Measurements from ENCODE around the gene PDE4B.

Gene PDE4B

DNA sequence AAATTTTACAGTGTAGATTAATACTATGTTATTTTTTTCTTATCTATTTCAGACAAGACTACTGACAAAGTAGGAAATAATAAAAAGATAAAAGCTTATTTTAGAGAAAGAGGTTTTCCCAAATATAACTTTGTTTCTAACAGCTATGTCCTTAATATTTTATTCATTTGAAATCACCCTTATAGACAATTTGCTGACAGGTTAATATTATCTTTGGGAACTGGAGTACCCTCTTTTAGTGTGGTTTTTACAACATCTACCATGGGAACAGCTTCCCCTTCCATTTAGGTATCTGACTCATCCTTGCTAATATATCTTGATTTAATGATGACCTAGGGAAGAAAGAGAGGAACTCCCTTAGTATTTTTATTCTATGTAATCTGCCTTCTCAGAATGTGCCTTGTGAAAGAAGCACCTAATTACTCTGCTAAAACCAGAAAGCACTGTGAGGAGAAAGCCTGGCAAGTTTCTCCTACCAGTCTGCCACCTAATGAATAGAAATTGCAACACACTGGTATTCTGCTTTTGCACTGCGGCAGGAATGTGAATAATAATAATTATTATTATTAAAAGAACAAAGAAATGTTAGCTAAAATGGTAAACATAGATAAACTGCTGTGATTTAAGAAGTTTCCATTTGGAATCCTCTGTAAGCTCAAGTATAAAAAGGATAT is 192.8 kb downstream of the PDE4B start:
- no peak overlapping the region for H3K27ac ChIP-seq
- no peak for DNase-seq (ENCODE audit: low spot score)
- TF ChIP-seq, protein P1, sequence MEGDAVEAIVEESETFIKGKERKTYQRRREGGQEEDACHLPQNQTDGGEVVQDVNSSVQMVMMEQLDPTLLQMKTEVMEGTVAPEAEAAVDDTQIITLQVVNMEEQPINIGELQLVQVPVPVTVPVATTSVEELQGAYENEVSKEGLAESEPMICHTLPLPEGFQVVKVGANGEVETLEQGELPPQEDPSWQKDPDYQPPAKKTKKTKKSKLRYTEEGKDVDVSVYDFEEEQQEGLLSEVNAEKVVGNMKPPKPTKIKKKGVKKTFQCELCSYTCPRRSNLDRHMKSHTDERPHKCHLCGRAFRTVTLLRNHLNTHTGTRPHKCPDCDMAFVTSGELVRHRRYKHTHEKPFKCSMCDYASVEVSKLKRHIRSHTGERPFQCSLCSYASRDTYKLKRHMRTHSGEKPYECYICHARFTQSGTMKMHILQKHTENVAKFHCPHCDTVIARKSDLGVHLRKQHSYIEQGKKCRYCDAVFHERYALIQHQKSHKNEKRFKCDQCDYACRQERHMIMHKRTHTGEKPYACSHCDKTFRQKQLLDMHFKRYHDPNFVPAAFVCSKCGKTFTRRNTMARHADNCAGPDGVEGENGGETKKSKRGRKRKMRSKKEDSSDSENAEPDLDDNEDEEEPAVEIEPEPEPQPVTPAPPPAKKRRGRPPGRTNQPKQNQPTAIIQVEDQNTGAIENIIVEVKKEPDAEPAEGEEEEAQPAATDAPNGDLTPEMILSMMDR (IDR thresholded peaks at IDR 0.05) = no peak
- no peak overlapping the region for H3K4me3 ChIP-seq

DNA sequence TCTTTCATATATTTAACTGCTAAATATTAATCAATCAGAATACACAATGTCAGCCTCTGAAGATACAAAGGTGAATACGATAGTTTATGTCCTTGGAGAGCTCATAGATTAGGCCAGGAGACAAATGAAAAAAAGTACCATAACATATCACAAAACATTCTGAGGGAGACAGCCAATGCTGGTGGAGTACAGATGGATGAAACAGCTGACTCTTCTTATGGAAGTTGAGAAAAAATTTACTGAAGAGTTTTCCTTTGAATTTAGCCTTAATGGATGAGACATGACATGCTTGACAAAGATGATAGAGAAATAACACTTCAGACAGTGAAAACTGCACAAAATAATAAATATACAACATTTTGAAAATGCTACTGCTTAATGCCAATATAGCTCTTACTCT is 193.5 kb downstream of the PDE4B start:
- Histone ChIP-seq H3K27ac (no peak overlapping the region), H3K4me3 (no peak overlapping the region)
- no peak for DNase-seq (ENCODE audit: low spot score)
- TF ChIP-seq, protein P1 (IDR thresholded peaks at IDR 0.05) = no peak

DNA sequence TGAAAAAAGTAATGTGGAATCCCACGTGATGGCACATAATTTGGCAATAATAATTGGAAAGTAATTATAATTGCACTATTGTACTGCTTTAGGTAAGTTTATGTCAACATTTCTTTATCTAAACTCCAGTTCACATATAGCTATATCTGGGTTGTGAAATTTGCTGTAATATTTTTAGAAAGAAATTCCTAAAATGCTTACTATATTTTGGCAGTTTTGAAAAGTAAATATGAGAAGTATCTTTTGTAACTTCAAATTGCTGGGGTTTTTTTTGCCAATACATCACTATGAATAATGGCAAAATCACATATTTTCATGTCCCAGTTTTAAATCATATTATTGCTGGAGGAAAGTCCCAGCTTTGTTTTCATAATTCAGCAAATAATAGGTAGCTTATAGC is 197.5 kb downstream of the PDE4B start:
- TF ChIP-seq, protein P1 (IDR thresholded peaks at IDR 0.05) = no peak
- H3K27ac ChIP-seq = no peak overlapping the region

DNA sequence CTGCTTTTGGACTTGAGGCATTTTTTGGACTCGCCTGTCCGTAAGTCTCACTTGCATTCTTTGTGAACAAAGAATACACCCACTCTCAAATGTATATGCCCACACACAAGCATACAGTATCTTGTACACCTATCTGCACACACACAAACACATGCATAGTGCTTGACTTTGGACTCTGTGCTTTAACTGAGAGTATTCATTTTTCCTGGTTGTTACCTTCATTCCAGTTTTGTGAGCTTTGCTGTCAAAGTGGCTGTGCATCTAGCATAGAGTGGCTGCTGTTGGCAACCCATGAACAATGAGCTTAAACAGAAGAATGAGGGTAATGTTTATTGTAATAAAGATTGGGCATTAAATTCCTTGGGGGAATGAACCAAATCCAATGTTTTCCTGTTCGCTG is 199.0 kb downstream of the PDE4B start:
- no peak overlapping the region for H3K27ac ChIP-seq
- TF ChIP-seq, protein P1 (IDR thresholded peaks at IDR 0.05) = no peak
- no peak for DNase-seq (ENCODE audit: low spot score)
- H3K4me3 ChIP-seq = no peak overlapping the region

More for the DNA sequence above, 197.5 kb downstream of the PDE4B start:
- no peak overlapping the region for H3K4me3 ChIP-seq
- DNase-seq (ENCODE audit: low spot score) = no peak

DNA sequence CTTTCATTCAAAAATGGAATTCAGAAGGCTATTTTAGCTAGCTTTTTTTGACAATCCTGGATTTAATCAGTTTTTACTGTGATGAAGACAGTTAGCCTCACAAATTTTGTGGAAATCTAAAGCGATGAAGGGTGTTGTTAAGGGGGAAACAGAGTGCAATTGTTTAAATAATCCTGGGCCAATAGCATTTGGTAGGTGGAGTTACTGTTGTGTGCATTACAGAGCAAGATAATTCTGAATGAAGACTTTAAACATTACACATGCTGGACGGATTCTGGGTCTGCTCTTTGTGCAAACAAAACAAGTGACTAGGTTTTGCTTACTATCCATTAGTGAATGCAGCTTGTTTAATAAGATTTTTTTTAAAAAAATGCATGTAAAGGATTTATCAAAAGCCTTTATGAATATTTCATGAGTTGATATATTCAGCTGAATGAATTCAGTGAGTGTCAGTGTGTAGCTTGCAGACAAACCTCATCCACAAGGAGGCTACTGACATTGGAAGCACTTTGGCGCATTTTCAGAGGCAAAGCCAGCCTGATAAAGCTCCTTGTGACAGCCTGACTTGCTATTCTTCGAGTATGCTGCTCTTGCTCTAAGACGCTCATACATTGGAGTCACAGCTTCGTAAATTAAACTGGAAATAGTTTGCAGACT is 199.6 kb downstream of the PDE4B start:
- Histone ChIP-seq H3K27ac (no peak overlapping the region), H3K4me3 (peak overlapping the region; percentile 2)
- TF ChIP-seq, protein P1 (IDR thresholded peaks at IDR 0.05) = no peak
- DNase-seq (ENCODE audit: low spot score) = no peak

DNA sequence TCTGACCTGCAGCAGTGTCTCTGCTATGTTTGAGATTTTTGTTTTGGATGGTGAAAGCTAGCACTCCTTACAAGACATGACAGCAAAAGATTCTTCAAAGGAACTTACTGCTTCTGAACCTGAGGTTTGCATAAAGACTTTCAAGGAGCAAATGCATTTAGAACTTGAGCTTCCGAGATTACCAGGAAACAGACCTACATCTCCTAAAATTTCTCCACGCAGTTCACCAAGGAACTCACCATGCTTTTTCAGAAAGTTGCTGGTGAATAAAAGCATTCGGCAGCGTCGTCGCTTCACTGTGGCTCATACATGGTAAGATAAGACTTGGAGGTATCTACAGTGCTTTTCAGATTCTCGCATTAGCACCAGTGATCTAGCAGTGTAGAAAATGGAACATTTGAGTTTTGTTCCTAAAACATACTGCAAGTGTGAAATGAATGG is 200.2 kb downstream of the PDE4B start:
- no peak for DNase-seq (ENCODE audit: low spot score)
- TF ChIP-seq, protein P1 (IDR thresholded peaks at IDR 0.05) = no peak
- Histone ChIP-seq H3K4me3 (peak overlapping the region; percentile 2), H3K27ac (no peak overlapping the region)

DNA sequence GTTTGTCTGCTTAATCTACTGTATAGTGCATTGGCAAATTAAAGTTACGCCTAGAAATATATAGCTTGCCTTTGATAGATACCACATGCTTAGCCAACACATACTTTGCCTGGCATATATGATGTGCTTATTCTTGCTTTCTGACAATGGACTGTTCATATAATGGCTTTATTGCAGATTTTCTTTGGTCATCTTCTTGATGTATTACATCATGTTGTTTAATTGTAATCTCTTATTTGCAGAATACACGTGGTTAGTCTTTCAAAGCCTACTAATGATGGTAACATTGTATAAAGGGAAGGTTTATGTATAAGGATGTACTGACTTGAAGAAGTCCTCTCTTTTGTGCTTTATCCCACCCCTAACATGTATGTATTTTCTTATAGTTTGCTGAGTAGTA is 201.5 kb downstream of the PDE4B start:
- no peak for DNase-seq (ENCODE audit: low spot score)
- TF ChIP-seq, protein P1 (IDR thresholded peaks at IDR 0.05) = no peak
- Histone ChIP-seq H3K27ac (no peak overlapping the region), H3K4me3 (no peak overlapping the region)

All from coronary artery (tissue), 2 donors.